H9 (cell line): ENCODE measurements around the gene SETBP1. TPM values are rescaled to one million over a fixed set of nuclear protein-coding genes. Genes with fewer than 3 reads are reported as not detected.

Source experiments
- DNase-seq: peaks from one replicate; pipeline ENCODE4 v3.0.0-alpha.2; 2017
- H2AFZ ChIP-seq: one replicate; pipeline ENCODE4 v1.6.1; 2013; ENCODE audit warnings: mild to moderate bottlenecking, low read length, control low read depth, moderate library complexity
- H2AK5ac ChIP-seq: 2 replicates; pipeline ENCODE4 v1.6.1; 2013; ENCODE audit warnings: low read length, control low read depth, mixed read lengths; ENCODE audit not compliant: insufficient read length
- H2BK120ac ChIP-seq: one replicate; pipeline ENCODE4 v1.6.1; 2013; ENCODE audit warnings: low read depth, mild to moderate bottlenecking, low read length, control low read depth, inconsistent platforms; ENCODE audit not compliant: poor library complexity, severe bottlenecking
- H2BK12ac ChIP-seq: 2 replicates; pipeline ENCODE4 v1.6.1; 2013; ENCODE audit warnings: low read length, control low read depth, mixed read lengths, low read depth; ENCODE audit not compliant: insufficient read length
- H2BK15ac ChIP-seq: 2 replicates; pipeline ENCODE4 v1.6.1; 2013; ENCODE audit warnings: low read depth, low read length, control low read depth
- H2BK20ac ChIP-seq: one replicate; pipeline ENCODE4 v1.6.1; 2013; ENCODE audit warnings: low read depth, mild to moderate bottlenecking, low read length, control low read depth, inconsistent platforms; ENCODE audit not compliant: poor library complexity, severe bottlenecking
- H2BK5ac ChIP-seq: 2 replicates; pipeline ENCODE4 v1.6.1; 2013; ENCODE audit warnings: low read length, control low read depth, mixed read lengths; ENCODE audit not compliant: insufficient read length
- H3K14ac ChIP-seq: 2 replicates; pipeline ENCODE4 v1.6.1; 2013; ENCODE audit warnings: low read length, control low read depth; ENCODE audit not compliant: insufficient read depth
- H3K18ac ChIP-seq: 2 replicates; pipeline ENCODE4 v1.6.1; 2013; ENCODE audit warnings: low read depth, mild to moderate bottlenecking, mixed read lengths, low read length, control low read depth; ENCODE audit not compliant: insufficient read length
- H3K23ac ChIP-seq: 2 replicates; pipeline ENCODE4 v1.6.1; 2013; ENCODE audit warnings: low read length, control low read depth, mixed read lengths, low read depth; ENCODE audit not compliant: insufficient read length
- H3K23me2 ChIP-seq: 2 replicates; pipeline ENCODE4 v1.6.1; 2013; ENCODE audit warnings: low read depth, mild to moderate bottlenecking, mixed read lengths, low read length, control low read depth; ENCODE audit not compliant: insufficient read length, poor library complexity, severe bottlenecking
- H3K27ac ChIP-seq: 2 replicates; pipeline ENCODE4 v1.5.1; 2013; ENCODE audit warnings: low read length, control low read depth, mixed read lengths, low read depth; ENCODE audit not compliant: insufficient read length
- H3K27me3 ChIP-seq: 2 replicates; pipeline ENCODE4 v1.6.1; 2013; ENCODE audit warnings: low read length, control low read depth, inconsistent platforms; ENCODE audit not compliant: insufficient read depth
- H3K4ac ChIP-seq: 2 replicates; pipeline ENCODE4 v1.6.1; 2013; ENCODE audit warnings: low read depth, mild to moderate bottlenecking, control low read depth, inconsistent platforms, low read length, moderate library complexity
- H3K4me1 ChIP-seq: 2 replicates; pipeline ENCODE4 v1.6.1; 2013; ENCODE audit warnings: low read length, control low read depth, inconsistent platforms; ENCODE audit not compliant: insufficient read depth
- H3K4me2 ChIP-seq: 2 replicates; pipeline ENCODE4 v1.6.1; 2013; ENCODE audit warnings: low read length, control low read depth, mixed read lengths; ENCODE audit not compliant: insufficient read length, insufficient read depth
- H3K56ac ChIP-seq: 2 replicates; pipeline ENCODE4 v1.6.1; 2013; ENCODE audit warnings: low read depth, mild to moderate bottlenecking, mixed read lengths, low read length, control low read depth; ENCODE audit not compliant: insufficient read length
- H3K79me1 ChIP-seq: 2 replicates; pipeline ENCODE4 v1.6.1; 2013; ENCODE audit warnings: low read depth, mild to moderate bottlenecking, moderate library complexity, low read length, control low read depth, inconsistent platforms; ENCODE audit not compliant: insufficient read depth, poor library complexity, severe bottlenecking
- H3K79me2 ChIP-seq: 2 replicates; pipeline ENCODE4 v1.6.1; 2013; ENCODE audit warnings: low read length, control low read depth, inconsistent platforms; ENCODE audit not compliant: insufficient read depth
- H3K9ac ChIP-seq: 2 replicates; pipeline ENCODE4 v1.6.1; 2013; ENCODE audit warnings: low read length, control low read depth, mixed read lengths; ENCODE audit not compliant: insufficient read length; ENCODE audit errors: extremely low read depth
- H3K9me3 ChIP-seq: one replicate; pipeline ENCODE4 v1.6.1; 2013; ENCODE audit warnings: low read depth, low read length, inconsistent platforms; ENCODE audit not compliant: control insufficient read depth
- H3T11ph ChIP-seq: one replicate; pipeline ENCODE4 v1.6.1; 2013; ENCODE audit warnings: mild to moderate bottlenecking, low read length, control low read depth, inconsistent platforms
- H4K20me1 ChIP-seq: one replicate; pipeline ENCODE4 v1.6.1; 2013; ENCODE audit not compliant: control insufficient read depth, insufficient read length, insufficient read depth
- H4K5ac ChIP-seq: 2 replicates; pipeline ENCODE4 v1.6.1; 2013; ENCODE audit warnings: low read depth, mild to moderate bottlenecking, mixed read lengths, low read length, control low read depth; ENCODE audit not compliant: insufficient read length
- H4K8ac ChIP-seq: replicated peaks from 2 replicates; pipeline ENCODE4 v1.6.1; 2013; ENCODE audit warnings: low read length, control low read depth, mixed read lengths, low read depth; ENCODE audit not compliant: insufficient read length
- H4K91ac ChIP-seq: 2 replicates; pipeline ENCODE4 v1.6.1; 2013; ENCODE audit warnings: low read depth, mild to moderate bottlenecking, moderate library complexity, mixed read lengths, low read length, control low read depth; ENCODE audit not compliant: insufficient read length
- H3K27ac Mint-ChIP-seq, 3 experiments: 2 replicates in 2 of 3; 3 replicates in 1 of 3; pipeline ENCODE4 v1.8.0; 2020 to 2021; ENCODE audit warnings: mixed read lengths in 3 of 3, mild to moderate bottlenecking in 1 of 3, moderate library complexity in 1 of 3
- H3K27me3 Mint-ChIP-seq: 2 replicates; pipeline ENCODE4 v1.8.0; 2021; ENCODE audit warnings: low read depth, mild to moderate bottlenecking, moderate library complexity, mixed read lengths
- H3K36me3 Mint-ChIP-seq, 3 experiments: 2 replicates in 2 of 3; 3 replicates in 1 of 3; pipeline ENCODE4 v1.8.0; 2020 to 2021; ENCODE audit warnings: low read depth in 3 of 3, mixed read lengths in 3 of 3; ENCODE audit not compliant: insufficient read depth in 1 of 3
- H3K4me1 Mint-ChIP-seq, 2 experiments: 2 replicates each; pipeline ENCODE4 v1.8.0; 2020; ENCODE audit warnings: mixed read lengths in 2 of 2
- H3K4me3 Mint-ChIP-seq, 2 experiments: 2 replicates in 1 of 2; 3 replicates in 1 of 2; pipeline ENCODE4 v1.8.0; 2020 to 2021; ENCODE audit warnings: mild to moderate bottlenecking in 2 of 2, mixed read lengths in 2 of 2, moderate library complexity in 1 of 2
- H3K9me3 Mint-ChIP-seq, 2 experiments: 2 replicates in 1 of 2; 3 replicates in 1 of 2; pipeline ENCODE4 v1.8.0; 2020; ENCODE audit warnings: mild to moderate bottlenecking in 2 of 2, mixed read lengths in 2 of 2, moderate library complexity in 1 of 2
- total RNA-seq: library from RNA; stranded (reverse); gene quantifications from 2 replicates; pipeline ENCODE4 v1.2.1, GENCODE V29; 2021
- TF ChIP-seq, protein P1 (sequence below): fragments of 200-600 bp; sonication (generic); conservative IDR thresholded peaks from 3 replicates; pipeline ENCODE4 v1.8.0; 2021; ENCODE audit warnings: antibody characterized with exemption, mild to moderate bottlenecking

The SETBP1 gene
- total RNA-seq, 1 experiment from 2014 or later, result 4.6 TPM

DNA sequence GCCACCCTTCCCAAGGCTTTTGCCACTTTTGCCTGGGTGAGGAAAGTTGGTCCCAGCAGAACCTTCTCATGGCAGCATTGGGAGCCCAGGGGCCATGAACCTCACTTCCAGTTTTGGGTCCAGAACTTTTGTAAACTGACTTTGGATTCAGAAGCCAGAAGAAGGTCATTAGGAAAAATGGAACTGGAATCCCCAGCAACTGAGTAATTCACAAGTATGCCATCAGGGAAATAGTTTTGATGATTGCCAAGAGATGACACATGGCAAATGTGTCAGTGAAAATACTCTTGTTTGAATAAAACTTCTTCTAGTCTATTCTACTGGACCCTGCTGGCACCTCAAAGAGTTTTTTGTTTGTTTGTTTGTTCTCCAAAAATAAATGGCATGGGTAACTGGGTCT lies 203.7 kb downstream of the SETBP1 start:
- Histone ChIP-seq H3K9ac (no peak overlapping the region), H3K79me2 (no peaks in the 10 kb centered on the region), H4K8ac (no peak overlapping the region), H3K79me1 (no peaks in the 10 kb centered on the region), H3K14ac (no peak overlapping the region), H3K18ac (no peak overlapping the region), H3K9me3 (no peaks in the 10 kb centered on the region), H2BK120ac (no peak overlapping the region), H3K56ac (no peak overlapping the region), H3K27me3 (no peaks in the 10 kb centered on the region), H4K5ac (no peak overlapping the region), H3K23me2 (no peaks in the 10 kb centered on the region), H3K23ac (no peak overlapping the region), H3K4me1 (peaks cover 6% of the 10 kb centered on the region; the same call in 1 of the 2 replicates), H3K4ac (no peak overlapping the region), H2AK5ac (no peak overlapping the region), H2BK12ac (no peak overlapping the region), H2AFZ (no peak overlapping the region), H4K91ac (no peak overlapping the region), H4K20me1 (no peaks in the 10 kb centered on the region), H3K27ac (no peak overlapping the region), H3K4me2 (no peak overlapping the region), H3T11ph (no peak overlapping the region), H2BK5ac (no peak overlapping the region), H2BK15ac (no peak overlapping the region), H2BK20ac (no peak overlapping the region)
- DNase-seq, result no peak
- peaks cover 16 to 24% of the 10 kb centered on the region in 2 experiments for H3K4me1 Mint-ChIP-seq
- TF ChIP-seq, protein P1, sequence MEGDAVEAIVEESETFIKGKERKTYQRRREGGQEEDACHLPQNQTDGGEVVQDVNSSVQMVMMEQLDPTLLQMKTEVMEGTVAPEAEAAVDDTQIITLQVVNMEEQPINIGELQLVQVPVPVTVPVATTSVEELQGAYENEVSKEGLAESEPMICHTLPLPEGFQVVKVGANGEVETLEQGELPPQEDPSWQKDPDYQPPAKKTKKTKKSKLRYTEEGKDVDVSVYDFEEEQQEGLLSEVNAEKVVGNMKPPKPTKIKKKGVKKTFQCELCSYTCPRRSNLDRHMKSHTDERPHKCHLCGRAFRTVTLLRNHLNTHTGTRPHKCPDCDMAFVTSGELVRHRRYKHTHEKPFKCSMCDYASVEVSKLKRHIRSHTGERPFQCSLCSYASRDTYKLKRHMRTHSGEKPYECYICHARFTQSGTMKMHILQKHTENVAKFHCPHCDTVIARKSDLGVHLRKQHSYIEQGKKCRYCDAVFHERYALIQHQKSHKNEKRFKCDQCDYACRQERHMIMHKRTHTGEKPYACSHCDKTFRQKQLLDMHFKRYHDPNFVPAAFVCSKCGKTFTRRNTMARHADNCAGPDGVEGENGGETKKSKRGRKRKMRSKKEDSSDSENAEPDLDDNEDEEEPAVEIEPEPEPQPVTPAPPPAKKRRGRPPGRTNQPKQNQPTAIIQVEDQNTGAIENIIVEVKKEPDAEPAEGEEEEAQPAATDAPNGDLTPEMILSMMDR, result no peak
- H3K27ac Mint-ChIP-seq, result no peak overlapping the region
- no peak overlapping the region for H3K4me3 Mint-ChIP-seq
- peaks cover 6 to 8% of the 10 kb centered on the region in 2 experiments; a peak in 4 of 5 replicates for H3K9me3 Mint-ChIP-seq
- peaks cover 5 to 12% (median 6%) of the 10 kb centered on the region in 3 experiments for H3K36me3 Mint-ChIP-seq
- no peaks in the 10 kb centered on the region; the same call in 1 of the 2 replicates for H3K27me3 Mint-ChIP-seq
